ENCODE data around the gene HDAC7. TPM values are rescaled to one million over a fixed set of nuclear protein-coding genes. Genes with fewer than 3 reads are reported as not detected.

The HDAC7 gene
- total and polyA plus RNA-seq, 4 donors = 3.5 to 14.7 (median 7.2) TPM

GRCh38 chr12:47791351-47791746 lies 28.4 kb downstream of the HDAC7 start:
- WGBS = 96% methylated on average over 14 of the region's 14 CpGs
- Histone ChIP-seq H3K9ac (ENCODE audit: low read depth in 1 of 2, low read length in 2 of 2) (no peak overlapping the region), H3K4me3 (ENCODE audit: low read depth in 1 of 3, low read length in 3 of 3) (no peak overlapping the region), H3K4me1 (ENCODE audit: control insufficient read depth in 4 of 4, insufficient read depth in 4 of 4, low read length in 3 of 4) (no peaks in the 10 kb centered on the region), H3K27ac (ENCODE audit: low read depth in 1 of 2, low read length in 2 of 2) (no peak overlapping the region), H3K36me3 (ENCODE audit: control insufficient read depth in 4 of 4, insufficient read depth in 3 of 4, low read depth in 1 of 4, low read length in 3 of 4) (peaks cover 2 to 33% (median 3%) of the 10 kb centered on the region in 4 donors), H3K27me3 (ENCODE audit: control insufficient read depth in 4 of 4, insufficient read depth in 4 of 4, low read length in 3 of 4) (no peaks in the 10 kb centered on the region), H3K9me3 (ENCODE audit: control insufficient read depth in 4 of 4, low read length in 3 of 4) (no peaks in the 10 kb centered on the region)
- TF ChIP-seq ZBTB33 (IDR thresholded peaks at IDR 0.05) (no peak), JUND (IDR thresholded peaks at IDR 0.05) (no peak), RXRA (IDR thresholded peaks at IDR 0.05) (no peak), HNF4A (conservative IDR thresholded peaks at IDR 0.05) (no peak), TAF1 (conservative IDR thresholded peaks at IDR 0.05) (no peak), REST (IDR thresholded peaks at IDR 0.05) (no peak), FOXA2 (IDR thresholded peaks at IDR 0.05) (no peak)
- DNase-seq (ENCODE audit: low spot score) = no peak

GRCh38 chr12:47790676-47791350 lies 28.9 kb downstream of the HDAC7 start:
- H3K27ac ChIP-seq (ENCODE audit: low read depth in 1 of 2, low read length in 2 of 2) = no peak overlapping the region
- no peak overlapping the region for H3K9ac ChIP-seq (ENCODE audit: low read depth in 1 of 2, low read length in 2 of 2)
- 93% methylated on average over 20 of the region's 20 CpGs for WGBS
- H3K4me1 ChIP-seq (ENCODE audit: control insufficient read depth in 4 of 4, insufficient read depth in 4 of 4, low read length in 3 of 4) = no peaks in the 10 kb centered on the region
- TF ChIP-seq REST (IDR thresholded peaks at IDR 0.05) = no peak
- TF ChIP-seq HNF4G (IDR thresholded peaks at IDR 0.05) = no peak
- no peak for TF ChIP-seq EGR1 (IDR thresholded peaks at IDR 0.05; ENCODE audit: low read depth in 2 of 2)
- no peak for TF ChIP-seq HNF4A (conservative IDR thresholded peaks at IDR 0.05)
- no peak for TF ChIP-seq GABPA (IDR thresholded peaks at IDR 0.05 in 1 of 2, conservative IDR thresholded peaks at IDR 0.05 in 1 of 2)
- TF ChIP-seq MAX (IDR thresholded peaks at IDR 0.05) = no peak
- no peak for TF ChIP-seq FOXA2 (IDR thresholded peaks at IDR 0.05)
- TF ChIP-seq TAF1 (conservative IDR thresholded peaks at IDR 0.05) = no peak
- no peak for TF ChIP-seq RAD21 (IDR thresholded peaks at IDR 0.05)
- TF ChIP-seq RXRA (IDR thresholded peaks at IDR 0.05) = no peak
- no peak for TF ChIP-seq FOXA1 (IDR thresholded peaks at IDR 0.05)
- TF ChIP-seq CTCF (IDR thresholded peaks at IDR 0.05; ENCODE audit: low read depth, low read length, missing input control) = no peak
- TF ChIP-seq ZBTB33 (IDR thresholded peaks at IDR 0.05) = no peak
- TF ChIP-seq NR2F2 (IDR thresholded peaks at IDR 0.05) = no peak
- H3K4me3 ChIP-seq (ENCODE audit: low read depth in 1 of 3, low read length in 3 of 3) = no peak overlapping the region
- H3K36me3 ChIP-seq (ENCODE audit: control insufficient read depth in 4 of 4, insufficient read depth in 3 of 4, low read depth in 1 of 4, low read length in 3 of 4) = peaks cover 2 to 37% (median 3%) of the 10 kb centered on the region in 4 donors
- H3K27me3 ChIP-seq (ENCODE audit: control insufficient read depth in 4 of 4, insufficient read depth in 4 of 4, low read length in 3 of 4) = no peaks in the 10 kb centered on the region
- no peaks in the 10 kb centered on the region for H3K9me3 ChIP-seq (ENCODE audit: control insufficient read depth in 4 of 4, low read length in 3 of 4)
- no peak for DNase-seq (ENCODE audit: low spot score)

Measured in liver (tissue), 9 donors.